GM19452 (cell line): ENCODE measurements around the gene RIN2.
"Not testable (repeated sequence)": the region's sequence is repeated elsewhere in the genome, so short reads cannot be mapped to it uniquely, and the experiment has no call there.

ENCODE experiments used
- ATAC-seq: cut with Tn5 transposase; IDR thresholded peaks from one replicate; pipeline ENCODE4 v1.9.1; 2021; ENCODE audit not compliant: unreplicated experiment

The RIN2 gene

DNA sequence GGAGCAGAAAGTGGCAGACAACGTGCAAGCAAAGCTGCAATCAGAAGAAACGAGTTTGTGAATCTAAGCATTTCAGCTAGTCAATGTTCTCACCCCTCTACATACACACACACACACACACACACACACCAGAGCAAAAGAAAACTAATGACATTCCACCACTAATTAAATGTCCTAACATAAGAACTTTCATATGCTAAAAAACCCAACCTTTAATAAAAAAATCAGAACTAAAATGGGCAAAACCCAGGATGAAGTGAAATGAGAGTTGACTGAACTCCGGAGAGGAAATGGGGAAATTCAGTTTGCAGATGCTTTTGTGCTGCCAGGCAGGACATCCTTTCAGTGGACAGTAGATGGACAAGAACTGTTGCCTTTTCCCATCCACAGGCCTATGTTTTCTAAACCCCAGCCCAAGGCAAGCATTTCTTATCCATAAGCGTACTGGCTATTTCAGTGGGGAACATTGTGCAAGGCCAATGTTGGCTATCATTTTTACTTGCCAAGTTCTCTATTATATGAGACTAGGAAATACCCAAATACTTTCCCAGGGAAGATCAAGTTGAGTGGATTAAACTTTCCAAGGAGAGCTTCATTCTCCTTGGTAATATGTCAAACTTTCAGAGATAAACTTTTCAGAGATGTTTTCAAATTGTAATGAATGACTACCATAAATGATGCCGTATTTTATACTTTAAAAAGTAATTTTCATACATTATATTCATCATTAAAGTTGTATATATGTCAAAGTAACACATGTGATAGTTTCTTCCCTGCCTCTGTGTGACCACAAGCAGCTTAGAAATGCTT, 27.3 kb downstream of the RIN2 start:
- ATAC-seq = no peak

GRCh38 chr20:19785983-19786285, 27.9 kb downstream of the RIN2 start:
- no peak for ATAC-seq

DNA sequence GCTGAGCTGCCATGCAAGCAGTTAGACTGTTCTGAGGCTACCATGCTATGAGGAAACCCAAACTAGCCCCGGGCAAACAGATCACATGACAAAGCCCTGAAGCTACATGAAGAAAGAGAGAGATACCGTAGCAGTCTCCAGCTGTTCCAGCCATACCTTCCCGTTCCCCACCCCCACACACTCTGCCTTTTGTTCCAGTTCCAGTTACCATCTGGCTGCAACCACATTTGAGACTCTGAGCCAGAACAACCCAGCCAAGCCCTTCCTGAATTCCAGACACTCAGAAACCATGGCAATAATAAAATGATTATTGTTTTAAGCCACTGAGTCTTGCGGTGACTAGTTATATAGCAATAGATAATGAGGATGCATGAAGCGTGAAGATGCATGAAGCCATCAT, 28.3 kb downstream of the RIN2 start:
- ATAC-seq = no peak

GRCh38 chr20:19787366-19787765, 29.3 kb downstream of the RIN2 start:
- ATAC-seq = no peak

GRCh38 chr20:19789009-19789408, 31.0 kb downstream of the RIN2 start:
- ATAC-seq = no peak

DNA sequence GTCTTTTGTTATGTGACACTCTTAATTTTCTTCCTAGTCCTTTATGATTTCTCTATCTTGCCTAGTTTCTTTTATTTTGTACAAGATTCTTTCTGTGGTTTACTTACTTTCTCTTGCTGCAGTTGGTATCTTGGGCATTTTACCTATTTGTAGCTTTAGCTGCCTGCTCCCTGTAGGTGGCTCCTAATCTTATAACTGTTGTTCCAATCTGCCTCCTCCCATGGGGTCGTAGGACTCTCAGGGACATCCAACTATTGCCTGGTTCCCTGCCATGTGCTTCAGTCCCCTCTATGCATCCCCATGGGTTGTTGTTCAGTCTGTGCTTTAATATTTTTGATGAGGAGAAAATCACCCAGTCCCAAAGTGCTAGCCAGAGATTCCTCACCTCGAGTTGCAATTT, 31.4 kb downstream of the RIN2 start:
- ATAC-seq = no peak

DNA sequence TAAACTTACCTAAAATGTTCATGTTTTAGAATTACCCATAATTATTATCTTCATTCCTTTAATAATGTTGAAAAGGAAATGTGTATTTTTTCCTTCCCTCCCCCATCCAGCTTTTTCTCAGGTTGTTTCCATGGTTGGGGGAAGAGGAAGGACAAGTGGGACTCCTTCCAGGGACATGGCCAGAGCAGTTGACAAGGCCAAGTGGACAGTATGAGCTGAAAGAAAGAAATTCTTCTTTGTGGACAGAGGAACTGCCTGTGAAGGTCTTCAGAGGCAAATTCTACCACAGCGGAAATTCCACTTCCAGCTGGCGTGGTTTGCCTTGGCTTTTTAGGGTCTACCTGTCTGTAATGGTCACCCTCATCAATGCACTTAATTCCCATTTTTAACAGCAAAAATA, 33.8 kb downstream of the RIN2 start:
- ATAC-seq = no peak

GRCh38 chr20:19793716-19794115, 35.7 kb downstream of the RIN2 start:
- ATAC-seq = no peak

GRCh38 chr20:19794941-19795340, 36.9 kb downstream of the RIN2 start:
- no peak for ATAC-seq

DNA sequence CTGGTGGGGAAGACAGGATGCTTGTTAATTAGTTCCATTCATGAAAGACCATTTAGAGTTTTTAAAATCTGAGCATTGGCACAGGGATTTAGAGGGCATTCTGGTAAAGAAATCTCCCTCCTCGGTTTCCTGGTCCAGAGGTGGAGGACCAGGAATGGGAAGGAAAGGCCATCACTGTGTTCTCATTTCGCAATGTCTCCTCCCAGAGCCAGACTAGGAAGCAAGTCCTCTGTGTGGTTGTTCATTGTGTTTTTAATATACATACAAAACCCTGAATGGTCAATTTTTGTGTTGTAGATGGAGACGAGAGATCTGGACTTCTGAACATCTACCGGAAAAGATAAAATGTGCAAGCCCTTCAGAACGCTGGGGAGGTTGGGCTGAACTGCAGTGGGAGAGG, 41.3 kb downstream of the RIN2 start:
- no peak for ATAC-seq

GRCh38 chr20:19802099-19802491, 44.0 kb downstream of the RIN2 start:
- no peak for ATAC-seq

DNA sequence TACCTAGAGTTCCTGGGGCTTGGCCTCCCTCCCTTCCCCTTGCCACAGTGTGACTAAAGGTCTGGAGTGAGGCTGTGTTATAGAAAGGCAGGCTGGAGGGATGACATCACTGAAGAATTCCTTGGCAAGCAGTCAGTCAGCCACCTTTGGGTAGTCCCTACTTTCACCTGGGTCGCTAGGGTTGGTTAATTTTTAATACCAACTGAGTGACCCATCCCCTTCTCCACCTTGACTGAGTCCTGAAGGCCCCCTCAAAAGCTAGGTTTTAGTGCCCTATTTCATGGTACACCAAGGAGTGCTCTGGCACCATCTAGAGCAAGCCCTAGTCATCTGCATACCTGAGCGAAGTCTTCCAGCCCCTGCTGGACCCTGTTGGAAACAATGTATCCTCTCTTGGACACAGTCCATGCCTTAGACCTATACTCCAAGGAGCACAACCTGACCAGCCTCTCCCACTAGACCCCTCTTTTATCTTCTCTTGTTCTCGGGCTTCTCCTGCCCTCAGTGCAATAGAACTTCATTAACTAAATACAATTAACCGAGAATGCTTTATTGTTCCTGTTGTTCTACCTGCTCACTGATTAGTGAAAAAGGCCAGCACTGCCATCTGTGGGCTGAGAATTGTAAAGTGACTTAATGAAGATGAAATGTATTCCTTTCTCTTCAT, 44.6 kb downstream of the RIN2 start:
- no peak for ATAC-seq

GRCh38 chr20:19806276-19806675, 48.2 kb downstream of the RIN2 start:
- not testable (repeated sequence) for ATAC-seq

DNA sequence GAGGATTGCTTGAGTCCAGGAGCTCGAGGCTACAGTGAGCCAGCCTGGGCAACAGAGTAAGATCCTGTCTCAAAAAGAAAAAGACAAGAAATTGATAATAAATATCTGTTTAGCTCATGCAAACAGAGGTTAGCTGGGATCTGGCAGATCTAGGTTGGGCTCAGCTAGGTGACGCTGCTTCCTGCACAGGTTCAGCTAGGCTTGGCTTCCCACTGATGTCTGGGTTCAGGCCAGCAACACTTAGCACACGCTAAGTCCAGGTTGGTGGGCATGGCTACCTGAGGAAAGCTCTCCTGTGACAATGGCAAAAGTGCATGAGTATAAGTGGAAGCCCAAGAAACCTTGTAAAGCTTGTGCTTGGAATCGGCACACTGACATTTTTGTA, 48.7 kb downstream of the RIN2 start:
- no peak for ATAC-seq

GRCh38 chr20:19807191-19807945, 49.3 kb downstream of the RIN2 start:
- ATAC-seq = no peak
